GM19455 (cell line): ENCODE measurements around the gene RECQL5.
"Not testable (repeated sequence)": the region's sequence is repeated elsewhere in the genome, so short reads cannot be mapped to it uniquely, and the experiment has no call there.

Experiments
- ATAC-seq: cut with Tn5 transposase; IDR thresholded peaks from one replicate; pipeline ENCODE4 v1.9.1; 2021; ENCODE audit not compliant: unreplicated experiment

Gene RECQL5

GRCh38 chr17:75595284-75595919 is 71.6 kb downstream of the RECQL5 start:
- no peak for ATAC-seq

- ATAC-seq = no peak
These were observed 72.3 kb downstream of the RECQL5 start for GRCh38 chr17:75594499-75595283.

DNA sequence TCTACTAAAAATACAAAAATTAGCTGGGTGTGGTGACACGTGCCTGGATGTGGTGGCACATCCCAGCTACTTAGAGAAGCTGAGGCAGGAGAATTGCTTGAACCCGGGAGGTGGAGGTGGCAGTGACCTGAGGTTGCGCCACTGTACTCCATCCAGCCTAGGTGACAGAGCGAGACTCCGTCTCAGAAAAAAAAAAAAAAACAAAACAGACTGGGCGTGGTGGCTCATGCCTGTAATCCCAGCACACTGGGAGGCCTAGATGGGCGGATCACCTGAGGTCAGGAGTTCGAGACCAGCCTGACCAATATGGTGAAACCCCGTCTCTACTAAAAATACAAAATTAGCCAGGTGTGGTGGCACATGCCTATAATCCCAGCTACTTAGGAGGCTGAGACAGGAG is 73.5 kb downstream of the RECQL5 start:
- ATAC-seq = not testable (repeated sequence)

GRCh38 chr17:75592348-75593020 is 74.5 kb downstream of the RECQL5 start:
- no peak for ATAC-seq

DNA sequence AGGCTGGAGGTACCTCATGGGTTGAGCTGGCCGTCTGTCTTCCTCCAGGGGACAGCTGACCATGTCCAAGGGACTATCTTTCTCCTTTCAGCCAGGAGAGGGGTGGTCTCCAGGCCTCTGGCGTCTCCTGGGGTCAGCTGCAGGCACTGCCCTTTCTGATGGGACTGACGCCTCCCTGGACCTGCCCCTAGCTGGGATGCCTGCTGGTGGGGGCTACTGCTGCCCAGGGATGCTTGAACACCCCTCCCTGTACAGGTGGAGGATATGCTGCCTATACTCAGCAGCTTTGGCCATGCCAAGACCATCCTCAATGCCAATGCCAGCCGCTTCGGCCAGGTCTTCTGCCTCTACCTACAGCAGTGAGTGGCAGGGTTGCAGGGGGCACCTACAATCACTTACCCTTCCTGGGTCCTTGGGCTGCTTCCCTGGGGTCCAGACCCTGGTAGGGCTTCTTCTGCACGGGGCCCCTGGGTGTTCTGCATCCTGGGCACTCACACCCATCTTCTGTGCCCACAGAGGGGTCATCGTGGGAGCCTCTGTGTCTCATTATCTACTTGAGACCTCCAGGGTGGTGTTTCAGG is 75.1 kb downstream of the RECQL5 start:
- no peak for ATAC-seq

- no peak for ATAC-seq
These were observed 75.9 kb downstream of the RECQL5 start for GRCh38 chr17:75590849-75591721.

- no peak for ATAC-seq
These were observed 76.6 kb downstream of the RECQL5 start for GRCh38 chr17:75590314-75590761.

- no peak for ATAC-seq
These were observed 77.0 kb downstream of the RECQL5 start for GRCh38 chr17:75589919-75590303.

DNA sequence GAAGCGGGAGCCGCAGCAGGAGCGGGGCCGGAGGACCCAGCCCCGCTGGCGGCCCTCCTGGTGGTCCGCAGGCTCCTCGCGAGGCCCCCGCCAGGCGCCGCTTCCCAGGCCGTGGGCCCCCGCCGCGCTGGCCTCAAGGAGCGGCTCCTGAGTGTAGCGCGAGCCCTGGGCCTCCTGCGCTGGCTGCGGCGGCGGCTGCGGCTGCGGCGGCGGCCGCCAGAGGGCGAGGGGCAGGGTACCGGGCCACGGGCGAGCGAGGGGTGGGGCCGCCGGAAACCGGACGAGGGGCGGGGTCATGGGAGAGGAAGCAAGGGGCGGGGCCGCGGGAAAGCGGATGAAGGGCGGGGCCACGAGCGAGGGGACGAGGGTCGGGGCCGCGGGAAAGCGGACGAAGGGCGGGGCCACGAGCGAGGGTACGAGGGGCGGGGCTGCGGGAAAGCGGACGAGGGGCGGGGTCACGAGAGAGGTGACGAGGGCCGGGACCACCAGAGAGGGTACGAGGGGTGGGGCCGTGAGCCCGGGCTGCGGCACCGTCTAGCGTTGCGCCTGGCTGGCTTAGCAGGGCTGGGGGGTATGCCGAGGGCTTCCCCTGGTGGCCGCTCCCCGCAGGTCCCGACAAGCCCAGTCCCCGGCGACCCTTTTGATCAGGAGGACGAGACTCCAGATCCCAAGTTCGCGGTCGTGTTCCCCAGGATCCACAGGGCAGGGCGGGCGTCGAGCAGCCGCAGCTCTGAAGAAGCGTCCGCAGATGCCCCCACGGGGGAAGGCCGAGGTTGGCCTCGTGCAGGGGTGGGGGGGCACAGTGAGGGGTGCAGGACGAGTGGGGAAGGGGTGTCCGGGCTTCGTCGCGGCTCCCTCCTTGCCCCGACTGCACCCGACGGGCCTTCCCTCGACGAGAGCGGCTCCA is 77.7 kb downstream of the RECQL5 start:
- ATAC-seq = peak; percentile 65

- no peak for ATAC-seq
These were observed 78.3 kb downstream of the RECQL5 start for GRCh38 chr17:75588596-75589011.

DNA sequence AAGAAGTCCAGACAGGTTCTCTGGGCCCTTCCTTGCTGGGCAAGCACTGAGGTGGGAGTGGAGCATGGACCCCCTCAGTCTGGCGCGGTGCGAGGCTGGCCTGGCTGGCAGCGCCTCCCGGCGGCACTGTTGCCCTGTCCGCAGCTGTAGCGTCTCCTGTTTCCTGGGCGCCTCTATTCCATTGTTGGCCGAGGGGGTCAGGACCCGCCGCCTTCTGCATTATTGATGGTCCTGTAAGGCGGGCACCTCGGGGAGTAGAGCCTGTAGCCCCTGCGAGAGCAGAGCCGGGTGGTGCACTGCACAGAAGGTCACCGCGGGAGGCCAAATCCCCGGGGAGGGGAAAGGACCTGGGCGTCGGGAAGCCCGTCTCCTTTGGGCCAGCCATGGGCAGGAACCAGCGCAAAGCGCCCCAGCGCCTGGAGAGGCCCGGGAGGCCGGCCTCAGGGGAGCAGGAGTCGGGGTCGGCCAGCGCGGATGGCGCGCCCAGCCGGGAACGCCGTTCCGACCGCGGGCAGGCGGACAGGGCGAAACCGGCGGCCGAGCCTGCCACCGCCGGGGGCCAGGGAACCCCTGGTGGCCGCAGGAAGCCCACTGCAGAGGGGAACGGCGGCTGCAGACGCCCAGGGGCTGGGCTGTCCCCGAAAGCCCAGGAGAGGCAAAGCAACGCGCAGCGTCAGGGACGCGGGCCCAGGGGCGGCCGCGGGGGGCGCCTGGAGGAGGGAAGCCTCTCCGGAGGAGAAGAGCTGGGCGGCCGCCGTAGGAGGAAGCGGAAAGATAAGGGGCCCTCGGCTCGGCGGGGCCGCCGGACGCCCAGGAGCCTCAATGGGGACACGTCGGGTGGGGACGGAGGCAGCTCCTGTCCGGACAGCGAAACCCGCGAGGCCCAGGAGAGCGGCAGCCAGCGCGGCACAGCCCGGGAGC is 79.0 kb downstream of the RECQL5 start, which contains the start of gene MYO15B:
MYO15B (plus strand) TSS at position 126 of the 921 bp plus-strand sequence; CDS start at position 384, 258 bp downstream.
- no peak for ATAC-seq

- no peak for ATAC-seq
These were observed 82.1 kb downstream of the RECQL5 start for GRCh38 chr17:75584849-75585175.

- ATAC-seq = not testable (repeated sequence)
These were observed 83.8 kb downstream of the RECQL5 start for GRCh38 chr17:75583197-75583596.

DNA sequence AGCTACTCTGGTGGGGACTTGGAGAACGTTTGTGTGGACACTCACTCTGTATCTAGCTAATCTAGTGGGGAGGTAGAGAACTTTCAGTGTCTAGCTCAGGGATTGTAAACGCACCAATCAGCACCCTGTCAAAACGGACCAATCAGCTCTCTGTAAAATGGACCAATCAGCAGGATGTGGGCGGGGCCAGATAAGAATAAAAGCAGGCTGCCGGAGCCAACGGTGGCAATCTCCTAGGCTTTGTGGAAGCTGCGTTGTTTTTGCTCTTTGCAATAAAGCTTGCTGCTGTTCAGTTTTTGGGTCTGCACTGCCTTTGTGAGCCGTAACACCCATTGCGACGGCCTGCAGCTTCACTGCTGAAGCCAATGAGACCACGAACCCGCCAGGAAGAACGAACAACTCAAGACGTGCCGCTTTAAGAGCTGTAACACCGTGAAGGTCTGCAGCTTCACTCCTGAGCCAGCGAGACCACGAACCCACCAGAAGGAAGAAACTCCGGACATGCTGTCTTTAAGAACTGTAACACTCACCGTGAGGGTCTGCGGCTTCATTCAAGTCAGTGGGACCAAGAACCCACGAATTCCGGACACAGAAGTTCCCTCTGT is 85.7 kb downstream of the RECQL5 start:
- ATAC-seq = not testable (repeated sequence)
